HEK293T (cell line): Measurements from ENCODE around the gene VPS45.

ENCODE experiments used
- BHLHE40 ChIP-seq: fragments of 450-650 bp; IDR thresholded peaks from 2 replicates; pipeline ENCODE4 v1.6.1; 2016; ENCODE audit warnings: mild to moderate bottlenecking, moderate library complexity, borderline replicate concordance
- CTBP1 ChIP-seq: fragments of 450-650 bp; IDR thresholded peaks from 2 replicates; pipeline ENCODE4 v1.6.1; 2016; ENCODE audit warnings: borderline replicate concordance
- ELF4 ChIP-seq: fragments of 450-650 bp; IDR thresholded peaks from 2 replicates; pipeline ENCODE4 v1.6.1; 2017; ENCODE audit warnings: antibody characterized with exemption
- FOXA1 ChIP-seq: fragments of 450-650 bp; IDR thresholded peaks from 2 replicates; pipeline ENCODE4 v1.6.1; 2016; ENCODE audit warnings: mild to moderate bottlenecking
- FOXK2 ChIP-seq: fragments of 450-650 bp; IDR thresholded peaks from 2 replicates; pipeline ENCODE4 v1.6.1; 2016; ENCODE audit warnings: mild to moderate bottlenecking
- FOXM1 ChIP-seq: fragments of 450-650 bp; IDR thresholded peaks from 2 replicates; pipeline ENCODE4 v1.6.1; 2017; ENCODE audit warnings: mild to moderate bottlenecking, borderline replicate concordance
- NFRKB ChIP-seq: fragments of 450-650 bp; IDR thresholded peaks from 2 replicates; pipeline ENCODE4 v1.6.1; 2016; ENCODE audit warnings: mild to moderate bottlenecking, moderate library complexity
- PKNOX1 ChIP-seq: fragments of 450-650 bp; IDR thresholded peaks from 2 replicates; pipeline ENCODE4 v1.6.1; 2016
- SP1 ChIP-seq: fragments of 450-650 bp; IDR thresholded peaks from 2 replicates; pipeline ENCODE4 v1.6.1; 2017
- SUZ12 ChIP-seq: fragments of 450-650 bp; IDR thresholded peaks from 2 replicates; pipeline ENCODE4 v1.6.1; 2016; ENCODE audit warnings: mild to moderate bottlenecking
- TARDBP ChIP-seq: fragments of 450-650 bp; IDR thresholded peaks from 2 replicates; pipeline ENCODE4 v1.6.1; 2016
- ZNF384 ChIP-seq: fragments of 450-650 bp; IDR thresholded peaks from 2 replicates; pipeline ENCODE4 v1.6.1; 2016

- TF ChIP-seq SUZ12 (no peak), SP1 (no peak), NFRKB (no peak), PKNOX1 (no peak), TARDBP (no peak), ELF4 (no peak), FOXK2 (no peak), CTBP1 (no peak), BHLHE40 (no peak), FOXM1 (no peak), FOXA1 (no peak), ZNF384 (no peak)
These were observed 85.3 kb downstream of the VPS45 start for GRCh38 chr1:150152772-150153456.
